HepG2 (cell line): ENCODE results near the gene SDK1. TPM values are rescaled to one million over a fixed set of nuclear protein-coding genes. Genes with fewer than 3 reads are reported as not detected.

Source experiments
- ATAC-seq: fragments of 200-7000 bp; cut with Tn5 transposase; 3 replicates; pipeline ENCODE4 v1.9.1; 2020; ENCODE audit warnings: mild to moderate bottlenecking, moderate library complexity
- BruUV-seq: library from RNA; stranded (reverse); fragments of 400-500 nt; replicated peaks from 2 replicates; lab custom pipeline; 2021; lab: Mats Ljungman, UMichigan
- CTCF ChIA-PET: fragments of 300-600 bp; formaldehyde crosslinking; extraction: SDS; loops from one replicate; lab custom pipeline; 2021; ENCODE audit warnings: low total read pairs, inconsistent platforms, low intra/inter-chr PET ratio; lab: Yijun Ruan, JAX
- POLR2A ChIA-PET: fragments of 350-600 bp; sonication (Branson Sonifier 250); formaldehyde crosslinking; loops from one replicate; lab custom pipeline; 2020; ENCODE audit warnings: antibody characterized with exemption, inconsistent platforms; lab: Yijun Ruan, JAX
- DNase-seq: peaks from one replicate; pipeline ENCODE4 v3.0.0-alpha.2; 2015; ENCODE audit warnings: low spot score
- FAIRE-seq: peaks from 3 replicates; lab custom pipeline; 2011; peaks lifted over from hg19 to GRCh38; lab: Jason Lieb, UNC
- H2AFZ ChIP-seq: one replicate; pipeline ENCODE4 v1.6.1; 2011; ENCODE audit warnings: low read length, inconsistent platforms
- H3K27ac ChIP-seq: fragments of 300-600 bp; 3 replicates; pipeline ENCODE4 v1.8.0; 2011; ENCODE audit warnings: mixed run types, mild to moderate bottlenecking, mixed read lengths, low read length, inconsistent platforms; ENCODE audit not compliant: insufficient read depth; ENCODE audit errors: extremely low read length
- H3K27me3 ChIP-seq, 2 experiments: fragments of 200-600 bp in 1 of 2; 2 replicates in 1 of 2; 3 replicates in 1 of 2; pipeline versions ENCODE4 v1.6.0 to v1.8.0; 2011; ENCODE audit warnings: low read length in 2 of 2, mild to moderate bottlenecking in 2 of 2, moderate library complexity in 2 of 2, inconsistent platforms in 1 of 2; ENCODE audit not compliant: insufficient read depth in 2 of 2, control insufficient read depth in 1 of 2
- H3K36me3 ChIP-seq, 2 experiments: fragments of 200-600 bp in 1 of 2; replicated peaks in 1 of 2; 2 replicates in 1 of 2; 3 replicates in 1 of 2; pipeline versions ENCODE4 v1.5.1 to v1.8.0; 2011; ENCODE audit warnings: low read length in 2 of 2, inconsistent platforms in 1 of 2; ENCODE audit not compliant: insufficient read depth in 2 of 2, control insufficient read depth in 1 of 2
- H3K4me1 ChIP-seq: 2 replicates; pipeline ENCODE4 v1.5.1; 2012; ENCODE audit warnings: low read length, inconsistent platforms; ENCODE audit not compliant: insufficient read depth
- H3K4me2 ChIP-seq: 2 replicates; pipeline ENCODE4 v1.6.0; 2011; ENCODE audit warnings: low read depth, low read length, inconsistent platforms
- H3K4me3 ChIP-seq, 3 experiments: fragments of 200-600 bp in 1 of 3; sonication (generic), shearing (Covaris generic) in 1 of 3; replicated peaks in 1 of 3; 2 replicates each; pipeline ENCODE4 v1.5.1; 2011 to 2016; ENCODE audit warnings: low read length in 3 of 3, inconsistent platforms in 2 of 3, low read depth in 2 of 3, mild to moderate bottlenecking in 2 of 3, control low read depth in 1 of 3, mixed read lengths in 1 of 3; ENCODE audit not compliant: insufficient read depth in 1 of 3
- H3K79me2 ChIP-seq: one replicate; pipeline ENCODE4 v1.6.1; 2011; ENCODE audit warnings: low read length, inconsistent platforms; ENCODE audit not compliant: insufficient read depth
- H3K9ac ChIP-seq: 2 replicates; pipeline ENCODE4 v1.6.0; 2011; ENCODE audit warnings: mild to moderate bottlenecking, low read depth, low read length, inconsistent platforms; ENCODE audit not compliant: insufficient read depth
- H3K9me3 ChIP-seq: 2 replicates; pipeline ENCODE4 v1.5.1; 2012; ENCODE audit warnings: mild to moderate bottlenecking, low read length
- H4K20me1 ChIP-seq: 2 replicates; pipeline ENCODE4 v1.6.0; 2011; ENCODE audit warnings: inconsistent platforms, mild to moderate bottlenecking, low read length, moderate library complexity; ENCODE audit not compliant: insufficient read depth
- CERS6 ChIP-seq: sonication (generic); formaldehyde crosslinking; IDR thresholded peaks from 2 replicates; pipeline ENCODE4 v1.5.0; 2020; ENCODE audit warnings: missing genetic modification reagents
- HDAC2 ChIP-seq: sonication (generic); formaldehyde crosslinking; IDR thresholded peaks from 2 replicates; pipeline ENCODE4 v1.4.0; 2020; ENCODE audit warnings: missing genetic modification reagents
- HNRNPH1 ChIP-seq: fragments of 200-400 bp; formaldehyde crosslinking; optimal IDR thresholded peaks from 2 replicates; pipeline ENCODE3; 2017; ENCODE audit warnings: mild to moderate bottlenecking, low read depth, low read length
- NFKBIZ ChIP-seq: IDR thresholded peaks from 2 replicates; pipeline ENCODE4 v1.6.1; 2018; ENCODE audit warnings: missing genetic modification reagents, missing compliant biosample characterization
- NR0B2 ChIP-seq: sonication (generic); formaldehyde crosslinking; IDR thresholded peaks from 2 replicates; pipeline ENCODE4 v1.4.0; 2020; ENCODE audit warnings: mild to moderate bottlenecking, missing genetic modification reagents
- NR2F1 ChIP-seq, 2 experiments: fragments of 450-650 bp in 1 of 2; formaldehyde crosslinking in 1 of 2; IDR thresholded peaks; 2 replicates each; pipeline versions ENCODE4 v1.5.0 to v1.6.1; 2016 to 2020; ENCODE audit warnings: mild to moderate bottlenecking in 1 of 2, missing compliant biosample characterization in 1 of 2, missing genetic modification reagents in 1 of 2, moderate library complexity in 1 of 2
- RAD21 ChIP-seq: fragments of 450-650 bp; formaldehyde crosslinking; IDR thresholded peaks from 2 replicates; pipeline ENCODE4 v1.5.0; 2020; ENCODE audit warnings: mild to moderate bottlenecking
- RFX5 ChIP-seq: IDR thresholded peaks from 2 replicates; pipeline ENCODE4 v1.6.1; 2011; ENCODE audit warnings: low read depth, low read length, improper control_type of control experiment
- SMAD9 ChIP-seq: sonication (generic); formaldehyde crosslinking; IDR thresholded peaks from 2 replicates; pipeline ENCODE4 v1.5.1; 2020; ENCODE audit warnings: mild to moderate bottlenecking, missing genetic modification reagents
- SRSF1 ChIP-seq: fragments of 200-400 bp; formaldehyde crosslinking; optimal IDR thresholded peaks from 2 replicates; pipeline ENCODE3; 2017; ENCODE audit warnings: mild to moderate bottlenecking, low read depth, low read length, moderate library complexity
- TAF15 ChIP-seq: fragments of 200-400 bp; formaldehyde crosslinking; IDR thresholded peaks from one replicate; pipeline ENCODE4 v1.6.1; 2018; ENCODE audit warnings: mild to moderate bottlenecking, low read depth, low read length; ENCODE audit not compliant: poor library complexity, severe bottlenecking
- TEAD2 ChIP-seq: sonication (generic); formaldehyde crosslinking; IDR thresholded peaks from 2 replicates; pipeline ENCODE4 v1.9.0; 2021; ENCODE audit warnings: missing genetic modification reagents
- TRIM22 ChIP-seq: fragments of 450-650 bp; IDR thresholded peaks from 2 replicates; pipeline ENCODE4 v1.6.1; 2017
- ZMYM2 ChIP-seq: sonication (generic); formaldehyde crosslinking; IDR thresholded peaks from 2 replicates; pipeline ENCODE4 v1.8.0; 2022; ENCODE audit warnings: mild to moderate bottlenecking, missing genetic modification reagents
- WGBS: methylation state at CpG from one replicate; pipeline ENCODE4 v1.1.6; 2017; ENCODE audit warnings: low lambda C conversion rate; 5-methylcytosine and 5-hydroxymethylcytosine counted together
- in situ Hi-C: cut with HindIII; loops from 2 replicates; pipeline ENCODE4 v1.10.0; 2017; ENCODE audit warnings: low pct_unique_long_range_greater_than_20kb; ENCODE audit not compliant: extremely low pct_ligation_motif_present
- intact Hi-C: fragments of 100-400 bp; cut with micrococcal nuclease; formaldehyde crosslinking; loops from one replicate; pipeline ENCODE4 v1.10.0; 2022; ENCODE audit not compliant: unreplicated experiment
- polyA plus RNA-seq, 8 experiments: library from polyadenylated mRNA; depleted of rRNA in 3 of 8; stranded (reverse) in 7 of 8; unstranded in 1 of 8; fragments of >200 nt; fragmentation: Illumina TruSeq in 4 of 8; extraction: Trizol in 4 of 8; gene quantifications; 2 replicates each; pipeline versions ENCODE4 v1.2.1 to v1.2.3, GENCODE V29; 2011 to 2016; ENCODE audit warnings: low read depth in 4 of 8, missing spikeins in 1 of 8, mixed read lengths in 1 of 8; ENCODE audit not compliant: insufficient read depth in 1 of 8
- total RNA-seq, 5 experiments: library from RNA; depleted of rRNA; stranded (reverse); fragments of >200 nt; fragmentation: Illumina TruSeq; extraction: Trizol; gene quantifications; 2 replicates each; pipeline ENCODE4 v1.2.3, GENCODE V29; 2016; ENCODE audit warnings: low read depth in 1 of 5

The SDK1 gene
- total and polyA plus RNA-seq, 2 of the 13 experiments (the other 11 are each of a cell fraction or from before 2014, with no cell fraction given), result 0.35 to 2.4 TPM

- TF ChIP-seq TAF15, result no peak
Measured at GRCh38 chr7:4288791-4289394, 987.8 kb downstream of the SDK1 start (continued).

GRCh38 chr7:4297165-4297917, 996.3 kb downstream of the SDK1 start:
- DNase-seq (no peak), ATAC-seq (no peak), FAIRE-seq (no peak)
- BruUV-seq, result no TSS peak
- Histone ChIP-seq H3K79me2 (no peaks in the 10 kb centered on the region), H3K9ac (no peak overlapping the region), H3K4me1 (no peaks in the 10 kb centered on the region), H3K36me3 (no peaks in the 10 kb centered on the region), H4K20me1 (no peaks in the 10 kb centered on the region), H3K4me2 (no peak overlapping the region), H2AFZ (no peak overlapping the region), H3K27me3 (peaks cover 1 to 15% of the 10 kb centered on the region in 2 experiments; a peak in 1 of 5 replicates), H3K4me3 (no peak overlapping the region), H3K27ac (no peak overlapping the region), H3K9me3 (peaks cover 8% of the 10 kb centered on the region; the same call in 1 of the 2 replicates)
- CTCF ChIA-PET, result no interaction called here
- TF ChIP-seq ZMYM2 (CRISPR knock-in tag) (no peak), HDAC2 (CRISPR knock-in tag) (no peak)
- POLR2A ChIA-PET, result no interaction called here
- intact Hi-C loops, result no loop called here
- WGBS, result 19% methylated on average over 13 of the region's 13 CpGs
- in situ Hi-C loops, result no loop called here

- FAIRE-seq (no peak), ATAC-seq (no peak), DNase-seq (no peak)
- Histone ChIP-seq H3K4me1 (no peaks in the 10 kb centered on the region), H2AFZ (no peak overlapping the region), H3K4me2 (no peak overlapping the region), H3K79me2 (no peaks in the 10 kb centered on the region), H3K9me3 (peaks cover 8% of the 10 kb centered on the region; the same call in 1 of the 2 replicates), H3K27ac (no peak overlapping the region), H3K36me3 (no peaks in the 10 kb centered on the region), H3K4me3 (no peak overlapping the region), H3K27me3 (peaks cover 1 to 15% of the 10 kb centered on the region in 2 experiments; a peak in 1 of 5 replicates), H4K20me1 (no peaks in the 10 kb centered on the region), H3K9ac (no peak overlapping the region)
- WGBS, result 16% methylated on average over 4 of the region's 5 CpGs
- BruUV-seq, result no TSS peak
- in situ Hi-C loops, result no loop called here
- intact Hi-C loops, result no loop called here
- CTCF ChIA-PET, result no interaction called here
- POLR2A ChIA-PET, result no interaction called here
- TF ChIP-seq NR0B2, result no peak
- no peak for TF ChIP-seq SRSF1
- no peak for TF ChIP-seq TEAD2
- no peak for TF ChIP-seq TRIM22
- no peak for TF ChIP-seq NFKBIZ (CRISPR knock-in tag)
- TF ChIP-seq SMAD9 (CRISPR knock-in tag), result no peak
- TF ChIP-seq CERS6 (CRISPR knock-in tag), result no peak
- TF ChIP-seq RFX5, result no peak
- no peak for TF ChIP-seq NR2F1 (CRISPR knock-in tag; IDR thresholded peaks at IDR 0.05)
- no peak for TF ChIP-seq HNRNPH1
- TF ChIP-seq RAD21, result no peak
Measured at GRCh38 chr7:4297918-4298219, 996.8 kb downstream of the SDK1 start.
